ENCODE measurements around the gene KLHL22. TPM values are rescaled to one million over a fixed set of nuclear protein-coding genes. Genes with fewer than 3 reads are reported as not detected.

Gene KLHL22
- total RNA-seq, 1 experiment from 2014 or later, result 14.8 TPM

GRCh38 chr22:20531404-20532201 is 36.0 kb upstream of the KLHL22 start:
- DNase-seq (peak; percentile 91), ATAC-seq (peak; percentile 88)
- TF ChIP-seq, protein P1, sequence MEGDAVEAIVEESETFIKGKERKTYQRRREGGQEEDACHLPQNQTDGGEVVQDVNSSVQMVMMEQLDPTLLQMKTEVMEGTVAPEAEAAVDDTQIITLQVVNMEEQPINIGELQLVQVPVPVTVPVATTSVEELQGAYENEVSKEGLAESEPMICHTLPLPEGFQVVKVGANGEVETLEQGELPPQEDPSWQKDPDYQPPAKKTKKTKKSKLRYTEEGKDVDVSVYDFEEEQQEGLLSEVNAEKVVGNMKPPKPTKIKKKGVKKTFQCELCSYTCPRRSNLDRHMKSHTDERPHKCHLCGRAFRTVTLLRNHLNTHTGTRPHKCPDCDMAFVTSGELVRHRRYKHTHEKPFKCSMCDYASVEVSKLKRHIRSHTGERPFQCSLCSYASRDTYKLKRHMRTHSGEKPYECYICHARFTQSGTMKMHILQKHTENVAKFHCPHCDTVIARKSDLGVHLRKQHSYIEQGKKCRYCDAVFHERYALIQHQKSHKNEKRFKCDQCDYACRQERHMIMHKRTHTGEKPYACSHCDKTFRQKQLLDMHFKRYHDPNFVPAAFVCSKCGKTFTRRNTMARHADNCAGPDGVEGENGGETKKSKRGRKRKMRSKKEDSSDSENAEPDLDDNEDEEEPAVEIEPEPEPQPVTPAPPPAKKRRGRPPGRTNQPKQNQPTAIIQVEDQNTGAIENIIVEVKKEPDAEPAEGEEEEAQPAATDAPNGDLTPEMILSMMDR (conservative IDR thresholded peaks at IDR 0.05; ENCODE audit: low read depth, low read length), result no peak
- TF ChIP-seq EZH2phosphoT487 (IDR thresholded peaks at IDR 0.05; ENCODE audit: borderline replicate concordance, low read length), result no peak
- no peak for TF ChIP-seq EZH2 (IDR thresholded peaks at IDR 0.05; ENCODE audit: low read length, unreplicated experiment)
- peaks cover 14% of the 10 kb centered on the region for H3K36me3 ChIP-seq (ENCODE audit: low read depth, low read length)
- no peaks in the 10 kb centered on the region for H3K9me2 ChIP-seq (replicated peaks; ENCODE audit: low read length)
- peaks cover 76% of the 10 kb centered on the region for H3K79me2 ChIP-seq (ENCODE audit: low read length)
- intact Hi-C loops (cut with micrococcal nuclease), result loop anchor here (2.0 to 5.0 kb wide), 2 partner anchors 17 to 34 kb away; partner anchors contain the start of gene KLHL22
- no peak overlapping the region for H2AFZ ChIP-seq (ENCODE audit: low read length)
- peaks cover 3% of the 10 kb centered on the region for H3F3A ChIP-seq (ENCODE audit: low read length, unreplicated experiment)
- peak overlapping the region; percentile 65 for H3K4me2 ChIP-seq (ENCODE audit: low read length)
- H3K9ac ChIP-seq (ENCODE audit: low read length), result peak overlapping the region; percentile 83
- POLR2A ChIA-PET (ENCODE audit: unreplicated experiment), result no interaction called here
- peak overlapping the region; percentile 99 for H3K27ac ChIP-seq (ENCODE audit: low read length)
- peaks cover 39% of the 10 kb centered on the region for H3K4me1 ChIP-seq (ENCODE audit: insufficient read depth, low read length)
- H4K20me1 ChIP-seq (ENCODE audit: low read length), result peaks cover 2% of the 10 kb centered on the region; the same call in 1 of the 2 replicates
- H3K4me3 ChIP-seq (ENCODE audit: low read length), result peak overlapping the region; percentile 40; the same call in 1 of the 2 replicates
- BruUV-seq (replicated peaks), result TSS peak; percentile 36
- no peaks in the 10 kb centered on the region for H3K27me3 ChIP-seq (ENCODE audit: low read length)
- CTCF ChIA-PET, result interaction anchor here (0.6 to 1.0 kb wide), 2 partner anchors 28 to 113 kb away, joined by 3 to 13 read pairs; no protein-coding TSS in a partner anchor
- no peaks in the 10 kb centered on the region for H3K9me3 ChIP-seq (ENCODE audit: low read length)

GRCh38 chr22:20531154-20531403 is 35.5 kb upstream of the KLHL22 start:
- H3K4me2 ChIP-seq (ENCODE audit: low read length), result peak overlapping the region; percentile 65
- H3K4me3 ChIP-seq (ENCODE audit: low read length), result peak overlapping the region; percentile 40; the same call in 1 of the 2 replicates
- H3F3A ChIP-seq (ENCODE audit: low read length, unreplicated experiment), result peaks cover 3% of the 10 kb centered on the region
- ChIA-PET CTCF (interaction anchor here (0.6 to 1.0 kb wide), 3 partner anchors 27 to 113 kb away, joined by 3 to 14 read pairs (median 13); no protein-coding TSS in a partner anchor), POLR2A (ENCODE audit: unreplicated experiment) (interaction anchor here (0.5 to 1.0 kb wide), 3 partner anchors 9 to 23 kb away, joined by 5 read pairs; partner anchors contain the start of gene MED15)
- peaks cover 12% of the 10 kb centered on the region for H3K36me3 ChIP-seq (ENCODE audit: low read depth, low read length)
- ATAC-seq (no peak), DNase-seq (no peak)
- H3K9me3 ChIP-seq (ENCODE audit: low read length), result no peaks in the 10 kb centered on the region
- intact Hi-C loops (cut with micrococcal nuclease), result loop anchor here (2.0 to 5.0 kb wide), 2 partner anchors 16 to 34 kb away; partner anchors contain the start of gene KLHL22
- TF ChIP-seq EZH2phosphoT487 (IDR thresholded peaks at IDR 0.05; ENCODE audit: borderline replicate concordance, low read length), result no peak
- TF ChIP-seq EZH2 (IDR thresholded peaks at IDR 0.05; ENCODE audit: low read length, unreplicated experiment), result no peak
- TF ChIP-seq, protein P1 (conservative IDR thresholded peaks at IDR 0.05; ENCODE audit: low read depth, low read length), result no peak
- H3K27ac ChIP-seq (ENCODE audit: low read length), result peak overlapping the region; percentile 99
- H3K9ac ChIP-seq (ENCODE audit: low read length), result peak overlapping the region; percentile 83
- H3K9me2 ChIP-seq (replicated peaks; ENCODE audit: low read length), result no peaks in the 10 kb centered on the region
- peaks cover 7% of the 10 kb centered on the region; the same call in 1 of the 2 replicates for H4K20me1 ChIP-seq (ENCODE audit: low read length)
- peaks cover 78% of the 10 kb centered on the region for H3K79me2 ChIP-seq (ENCODE audit: low read length)
- no TSS peak for BruUV-seq (replicated peaks)
- no peak overlapping the region for H2AFZ ChIP-seq (ENCODE audit: low read length)
- peaks cover 44% of the 10 kb centered on the region for H3K4me1 ChIP-seq (ENCODE audit: insufficient read depth, low read length)
- no peaks in the 10 kb centered on the region for H3K27me3 ChIP-seq (ENCODE audit: low read length)

All from PC-3 (cell line).